HG03135 (cell line): Measurements from ENCODE around the gene SMG6.

Source experiments
- ATAC-seq: cut with Tn5 transposase; IDR thresholded peaks from one replicate; pipeline ENCODE4 v1.9.1; 2021; ENCODE audit warnings: mild to moderate bottlenecking, moderate library complexity; ENCODE audit not compliant: unreplicated experiment

The SMG6 gene

GRCh38 chr17:2110436-2110835, 193.1 kb downstream of the SMG6 start:
- ATAC-seq = no peak

GRCh38 chr17:2108170-2108569, 195.4 kb downstream of the SMG6 start:
- ATAC-seq = no peak

GRCh38 chr17:2107506-2107905, 196.1 kb downstream of the SMG6 start:
- no peak for ATAC-seq

- ATAC-seq = no peak
Observed at GRCh38 chr17:2107050-2107449, 196.5 kb downstream of the SMG6 start.

- no peak for ATAC-seq
Observed at GRCh38 chr17:2106308-2106955, 197.2 kb downstream of the SMG6 start.

- ATAC-seq = no peak
Observed at GRCh38 chr17:2105663-2106062, 197.9 kb downstream of the SMG6 start.

GRCh38 chr17:2102931-2103809, 200.4 kb downstream of the SMG6 start:
- ATAC-seq = no peak

GRCh38 chr17:2101448-2102257, 201.9 kb downstream of the SMG6 start:
- no peak for ATAC-seq

- no peak for ATAC-seq
Observed at GRCh38 chr17:2095536-2095910, 208.1 kb downstream of the SMG6 start.

GRCh38 chr17:2094891-2095535, 208.6 kb downstream of the SMG6 start:
- no peak for ATAC-seq

- ATAC-seq = no peak
Observed at GRCh38 chr17:2093349-2093748, 210.2 kb downstream of the SMG6 start.

- no peak for ATAC-seq
Observed at GRCh38 chr17:2092253-2092652, 211.3 kb downstream of the SMG6 start.

GRCh38 chr17:2090804-2091534, 212.6 kb downstream of the SMG6 start:
- no peak for ATAC-seq

- no peak for ATAC-seq
Observed at GRCh38 chr17:2090210-2090641, 213.4 kb downstream of the SMG6 start.

- peak; percentile 33 for ATAC-seq
Observed at GRCh38 chr17:2089021-2089422, 214.6 kb downstream of the SMG6 start.

GRCh38 chr17:2087597-2088211, 215.9 kb downstream of the SMG6 start:
- ATAC-seq = peak; percentile 41

GRCh38 chr17:2086306-2086705, 217.3 kb downstream of the SMG6 start:
- no peak for ATAC-seq

GRCh38 chr17:2085648-2085949, 218.0 kb downstream of the SMG6 start:
- no peak for ATAC-seq

- ATAC-seq = no peak
Observed at GRCh38 chr17:2084766-2085647, 218.6 kb downstream of the SMG6 start.
